ENCODE data around the gene KISS1R.
"Not testable (repeated sequence)": the region's sequence is repeated elsewhere in the genome, so short reads cannot be mapped to it uniquely, and the experiment has no call there.

KISS1R gene

DNA sequence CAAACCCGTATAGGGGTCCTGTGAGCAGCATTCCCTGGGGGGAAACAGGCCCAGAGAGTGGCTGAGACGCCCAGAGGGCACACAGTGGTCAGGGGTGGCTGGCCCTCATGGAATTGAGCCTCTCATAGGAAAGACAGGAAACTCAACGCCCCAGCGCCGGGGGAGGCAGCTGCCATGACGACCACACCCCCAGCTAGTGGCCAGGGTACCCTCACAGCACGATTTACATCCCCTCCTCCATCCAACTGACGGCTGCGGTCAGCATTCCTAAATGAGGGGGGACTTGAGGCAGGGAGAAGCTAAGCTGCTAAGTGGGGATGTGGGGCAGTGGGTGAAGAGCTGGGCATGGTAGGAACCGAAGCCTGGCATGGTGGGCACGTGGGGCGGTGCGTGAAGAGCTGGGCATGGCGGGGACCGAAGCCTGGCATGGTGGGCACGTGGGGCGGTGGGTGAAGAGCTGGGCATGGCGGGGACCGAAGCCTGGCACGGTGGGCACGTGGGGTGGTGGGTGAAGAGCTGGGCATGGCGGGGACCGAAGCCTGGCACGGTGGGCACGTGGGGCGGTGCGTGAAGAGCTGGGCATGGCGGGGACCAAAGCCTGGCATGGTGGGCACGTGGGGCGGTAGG, 34.1 kb upstream of the KISS1R start:
- DNase-seq (ENCODE audit: low read depth), result no peak

GRCh38 chr19:883661-884211, 33.4 kb upstream of the KISS1R start:
- DNase-seq (ENCODE audit: low read depth), result no peak

GRCh38 chr19:884420-885211, 32.5 kb upstream of the KISS1R start:
- no peak for DNase-seq (ENCODE audit: low read depth)

DNA sequence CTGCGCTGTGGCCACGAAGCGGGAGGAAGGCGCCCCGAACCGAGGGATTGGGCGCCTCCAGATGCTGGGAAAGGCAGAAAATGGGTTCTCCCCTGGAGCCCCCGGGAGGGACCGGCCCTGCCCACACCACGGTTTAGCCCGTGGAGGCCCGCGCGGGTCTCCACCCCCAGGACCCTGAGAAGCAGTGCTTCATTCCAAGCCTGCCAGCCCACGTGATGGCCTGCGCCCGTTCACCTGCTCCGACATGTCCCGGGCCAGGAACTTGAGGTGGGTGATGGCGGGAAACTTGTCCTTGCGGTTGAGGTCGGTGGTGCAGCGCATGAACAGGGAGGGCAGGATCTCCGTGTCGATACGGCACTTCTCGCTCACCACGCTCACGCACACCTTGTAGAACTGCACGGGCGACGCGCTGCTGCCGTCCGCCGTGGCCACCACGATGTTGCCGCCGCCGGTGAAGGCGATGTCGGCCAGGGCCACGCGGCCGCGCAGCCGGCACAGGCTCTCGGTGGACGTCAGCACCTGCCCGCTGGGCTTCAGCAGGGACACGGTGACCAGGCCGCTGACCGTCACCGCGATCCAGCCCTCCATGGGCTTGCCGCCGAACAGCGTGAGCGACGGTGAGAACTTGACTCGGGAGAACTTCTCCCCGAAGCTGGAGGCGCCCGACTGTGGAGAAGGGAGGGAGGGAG, 31.5 kb upstream of the KISS1R start:
- DNase-seq (ENCODE audit: low read depth), result no peak

GRCh38 chr19:887072-887471, 30.1 kb upstream of the KISS1R start:
- no peak for DNase-seq (ENCODE audit: low read depth)

GRCh38 chr19:887599-887998, 29.5 kb upstream of the KISS1R start:
- no peak for DNase-seq (ENCODE audit: low read depth)

DNA sequence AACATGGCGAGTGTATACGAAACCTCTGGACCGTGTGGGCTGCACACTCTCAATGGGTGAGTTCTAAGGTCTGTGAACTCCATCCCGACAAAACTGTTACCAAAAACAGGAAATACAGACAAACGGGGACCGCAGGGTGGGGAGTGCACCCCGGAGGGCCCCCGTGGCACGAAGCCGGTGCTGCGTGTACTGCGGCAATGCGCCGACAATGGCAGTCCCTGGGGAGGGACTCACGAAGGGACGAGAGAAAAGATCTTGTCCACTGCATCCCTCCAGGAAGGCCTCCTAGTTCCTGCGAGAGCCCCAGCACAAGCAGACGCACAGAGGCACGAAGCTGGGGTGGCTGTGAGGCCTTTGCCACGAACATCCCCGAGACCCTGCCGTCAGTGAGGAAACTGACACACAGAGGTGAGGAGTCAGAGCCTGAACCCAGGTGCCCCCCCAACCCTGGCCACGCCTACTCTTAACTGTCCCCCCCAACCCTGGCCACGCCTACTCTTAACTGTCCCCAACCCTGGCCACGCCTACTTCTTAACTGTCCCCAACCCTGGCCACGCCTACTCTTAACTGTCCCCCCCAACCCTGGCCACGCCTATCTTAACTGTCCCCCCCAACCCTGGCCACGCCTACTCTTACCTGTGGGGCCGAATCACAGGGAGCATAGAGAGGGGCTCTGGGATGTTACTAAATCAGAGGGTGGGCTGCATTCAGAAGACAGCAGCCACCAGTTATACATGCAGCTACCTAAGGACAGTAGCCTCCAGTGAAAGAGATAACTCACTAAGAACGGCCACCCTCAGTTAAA, 28.4 kb upstream of the KISS1R start:
- DNase-seq (ENCODE audit: low read depth), result peak; percentile 33

DNA sequence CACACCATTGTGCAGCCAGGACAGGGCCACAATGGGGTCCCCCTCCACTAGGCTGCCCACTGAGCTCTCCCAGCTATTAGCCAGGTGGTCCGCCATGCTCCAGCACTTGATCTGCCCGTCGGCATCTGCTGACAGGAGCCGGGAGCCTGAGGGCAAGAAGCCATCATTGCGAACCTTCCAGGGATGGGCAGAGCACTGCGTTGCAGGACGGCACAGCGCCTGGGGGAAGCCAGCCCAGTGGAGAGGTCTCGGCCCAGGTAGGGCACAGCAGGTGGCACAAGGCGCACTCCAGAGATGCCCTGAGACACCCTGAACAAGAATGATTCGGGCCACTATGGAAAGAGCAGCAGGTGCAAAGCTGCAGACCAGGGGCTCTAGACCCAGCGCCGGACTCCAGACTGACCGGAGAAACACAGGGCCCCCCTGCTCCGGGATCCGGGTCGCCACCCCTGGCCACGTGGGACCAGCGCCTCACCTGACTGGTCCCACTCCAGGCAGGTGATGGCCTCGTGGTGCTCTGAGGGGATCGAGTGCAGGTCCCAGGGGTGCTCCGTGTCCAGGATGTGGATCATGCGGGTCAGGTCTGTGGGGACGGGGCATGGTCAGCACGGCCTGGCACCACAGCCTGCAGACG, 27.4 kb upstream of the KISS1R start:
- DNase-seq (ENCODE audit: low read depth), result no peak

GRCh38 chr19:890831-891230, 26.3 kb upstream of the KISS1R start:
- no peak for DNase-seq (ENCODE audit: low read depth)

DNA sequence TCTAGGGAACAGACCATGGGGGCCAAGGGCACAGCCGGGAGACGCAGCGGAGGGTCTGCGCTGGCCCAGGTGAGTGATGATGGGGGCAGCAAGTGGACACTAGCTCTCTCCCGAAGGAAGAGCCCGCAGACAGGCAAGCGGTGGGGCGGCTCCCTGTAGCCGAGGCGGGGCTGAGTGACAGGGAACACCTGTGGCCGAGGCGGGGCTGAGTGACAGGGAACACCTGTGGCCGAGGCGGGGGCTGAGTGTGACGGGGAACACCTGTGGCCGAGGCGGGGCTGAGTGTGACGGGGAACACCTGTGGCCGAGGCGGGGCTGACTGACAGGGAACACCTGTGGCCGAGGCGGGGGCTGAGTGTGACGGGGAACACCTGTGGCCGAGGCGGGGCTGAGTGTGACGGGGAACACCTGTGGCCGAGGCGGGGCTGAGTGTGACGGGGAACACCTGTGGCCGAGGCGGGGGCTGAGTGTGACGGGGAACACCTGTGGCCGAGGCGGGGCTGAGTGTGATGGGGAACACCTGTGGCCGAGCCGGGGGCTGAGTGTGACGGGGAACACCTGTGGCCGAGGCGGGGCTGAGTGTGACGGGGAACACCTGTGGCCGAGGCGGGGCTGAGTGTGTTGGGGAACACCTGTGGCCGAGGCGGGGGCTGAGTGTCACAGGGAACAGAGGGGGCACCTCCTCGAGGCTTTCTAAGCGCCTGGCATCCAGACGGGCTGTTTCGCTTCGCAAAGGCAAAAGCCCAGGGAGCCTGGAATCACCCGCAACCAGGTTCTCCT, 25.5 kb upstream of the KISS1R start:
- not testable (repeated sequence) for DNase-seq (ENCODE audit: low read depth)

- DNase-seq (ENCODE audit: low read depth), result no peak
Observed at GRCh38 chr19:892243-892893, 24.8 kb upstream of the KISS1R start.

GRCh38 chr19:892894-893689, 24.0 kb upstream of the KISS1R start, which contains the start of the genes MED16 and RNU6-9:
Gene MED16 (minus strand): TSS chr19:893187. CDS start chr19:891131, 2,056 bp downstream.
Gene RNU6-9 (plus strand): TSS chr19:893484.
- peak; percentile 86 for DNase-seq (ENCODE audit: low read depth)

DNA sequence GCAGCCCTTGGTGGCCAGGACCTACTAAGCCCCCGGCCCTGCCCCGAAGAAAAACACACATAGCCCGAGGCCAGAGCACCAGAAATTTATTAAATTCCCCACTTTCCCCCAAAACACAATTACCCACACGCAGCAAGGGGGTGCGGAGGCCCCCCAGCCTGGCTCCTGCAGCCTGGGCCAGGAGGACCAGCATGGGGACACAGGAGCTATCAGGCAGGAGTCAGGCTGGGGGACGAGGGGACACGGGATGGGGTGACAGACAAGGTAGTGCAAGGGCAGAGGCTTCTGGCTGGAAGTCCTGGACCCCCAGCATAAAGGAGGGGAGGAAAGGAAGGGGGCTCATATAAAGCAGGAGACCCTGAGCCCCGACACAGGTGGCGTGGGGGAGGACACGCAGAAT, 20.7 kb upstream of the KISS1R start:
- no peak for DNase-seq (ENCODE audit: low read depth)

- DNase-seq (ENCODE audit: low read depth), result no peak
Observed at GRCh38 chr19:896999-897398, 20.1 kb upstream of the KISS1R start.

GRCh38 chr19:897442-898039, 19.6 kb upstream of the KISS1R start:
- no peak for DNase-seq (ENCODE audit: low read depth)

- no peak for DNase-seq (ENCODE audit: low read depth)
Observed at GRCh38 chr19:898663-899062, 18.5 kb upstream of the KISS1R start.

- DNase-seq (ENCODE audit: low read depth), result no peak
Observed at GRCh38 chr19:899336-900042, 17.6 kb upstream of the KISS1R start.

DNA sequence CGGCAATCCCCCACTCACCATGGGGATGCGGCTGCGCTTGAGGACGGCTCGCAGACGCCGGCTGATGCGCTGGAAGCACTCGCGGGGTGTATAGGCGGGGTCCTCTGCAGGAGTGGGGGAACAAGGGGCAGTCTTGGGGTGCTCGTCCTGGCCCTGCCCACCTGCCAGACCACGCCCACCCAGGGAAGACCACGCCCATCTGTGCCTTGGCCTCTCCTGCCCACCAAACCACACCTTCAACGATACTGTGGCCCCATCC, 17.2 kb upstream of the KISS1R start:
- no peak for DNase-seq (ENCODE audit: low read depth)

All from activated T-cell treated with anti-CD3 and anti-CD28 coated beads for 48 hours (primary cell).